TTC549 (cell line): ENCODE results near the gene ARHGAP45.

Source experiments
- FAIRE-seq: peaks from 2 replicates; lab custom pipeline; 2012; peaks lifted over from hg19 to GRCh38; lab: Jason Lieb, UNC

ARHGAP45 gene

GRCh38 chr19:1072371-1073015 lies 5.5 kb downstream of the ARHGAP45 start:
- FAIRE-seq = no peak

GRCh38 chr19:1073063-1073955 lies 6.3 kb downstream of the ARHGAP45 start:
- FAIRE-seq = no peak

- no peak for FAIRE-seq
Measured at GRCh38 chr19:1073956-1074517, 7.1 kb downstream of the ARHGAP45 start.

GRCh38 chr19:1074544-1075283 lies 7.7 kb downstream of the ARHGAP45 start:
- no peak for FAIRE-seq

GRCh38 chr19:1076046-1076386 lies 9.0 kb downstream of the ARHGAP45 start:
- FAIRE-seq = no peak

GRCh38 chr19:1076951-1077350 lies 10.0 kb downstream of the ARHGAP45 start:
- no peak for FAIRE-seq

GRCh38 chr19:1079566-1080111 lies 12.7 kb downstream of the ARHGAP45 start:
- no peak for FAIRE-seq

GRCh38 chr19:1080360-1081161 lies 13.6 kb downstream of the ARHGAP45 start:
- no peak for FAIRE-seq

GRCh38 chr19:1081301-1082164 lies 14.6 kb downstream of the ARHGAP45 start:
- no peak for FAIRE-seq

GRCh38 chr19:1082165-1082927 lies 15.4 kb downstream of the ARHGAP45 start:
- FAIRE-seq = no peak

GRCh38 chr19:1082928-1083816 lies 16.2 kb downstream of the ARHGAP45 start:
- FAIRE-seq = no peak

- no peak for FAIRE-seq
Measured at GRCh38 chr19:1084024-1084868, 17.3 kb downstream of the ARHGAP45 start.

GRCh38 chr19:1085053-1085658 lies 18.2 kb downstream of the ARHGAP45 start:
- FAIRE-seq = no peak

GRCh38 chr19:1085676-1086442 lies 18.9 kb downstream of the ARHGAP45 start:
- FAIRE-seq = no peak

- FAIRE-seq = no peak
Measured at GRCh38 chr19:1086613-1087012, 19.6 kb downstream of the ARHGAP45 start.

GRCh38 chr19:1087813-1088415 lies 20.9 kb downstream of the ARHGAP45 start:
- FAIRE-seq = no peak
